ENCODE data around the gene C6orf89. TPM values are rescaled to one million over a fixed set of nuclear protein-coding genes. Genes with fewer than 3 reads are reported as not detected.

Gene C6orf89
- total and polyA plus RNA-seq, 2 of the 13 experiments (the other 11 are each of a cell fraction or from before 2014, with no cell fraction given): 22.1 to 32.2 TPM

DNA sequence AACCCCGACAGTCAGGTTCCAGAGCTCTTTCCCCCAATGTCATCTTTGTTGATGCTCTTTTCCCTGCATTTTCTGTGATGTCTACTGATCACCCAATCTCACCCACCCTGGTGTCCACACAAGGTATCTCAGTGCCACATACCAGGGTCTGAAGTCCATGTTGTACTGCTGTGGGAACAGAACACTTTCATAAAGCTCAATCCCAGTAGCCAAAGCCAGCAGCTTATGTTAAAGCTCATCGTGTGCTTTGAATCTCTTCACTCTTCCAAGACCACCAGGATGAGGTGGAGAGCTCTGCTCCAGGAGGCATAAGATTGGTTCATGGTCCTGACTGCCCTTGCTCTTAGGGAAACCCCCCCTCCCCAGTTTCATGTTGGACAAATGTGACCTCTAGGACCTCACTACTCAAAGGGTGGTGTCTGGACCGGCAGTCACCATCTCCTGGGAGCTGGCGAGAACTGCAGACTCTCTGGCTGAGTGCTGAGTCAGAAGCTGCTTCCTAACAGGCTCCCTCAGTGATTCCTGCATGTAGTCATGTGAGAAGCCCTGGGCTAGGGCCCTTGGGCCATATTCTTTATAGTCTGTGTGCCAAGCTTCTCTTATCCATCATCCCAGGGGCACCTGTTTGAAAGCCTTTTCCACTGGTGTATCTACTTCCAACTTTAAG is 33.1 kb upstream of the C6orf89 start (continued):
- TF ChIP-seq ZNF318 (CRISPR knock-in tag; IDR thresholded peaks at IDR 0.05) (no peak), PAX8 (CRISPR knock-in tag; IDR thresholded peaks at IDR 0.05; ENCODE audit: borderline replicate concordance) (no peak), ZFP36L2 (CRISPR knock-in tag; IDR thresholded peaks at IDR 0.05) (no peak), AGO2 (optimal IDR thresholded peaks at IDR 0.05; ENCODE audit: low read depth, low read length) (no peak), ZKSCAN8 (CRISPR knock-in tag; IDR thresholded peaks at IDR 0.05; ENCODE audit: borderline replicate concordance) (no peak), ERF (CRISPR knock-in tag; IDR thresholded peaks at IDR 0.05) (0 out of 2 replicates have a peak, but pooled peaks have one; percentile 29), RBM22 (optimal IDR thresholded peaks at IDR 0.05; ENCODE audit: low read length) (no peak), MAF1 (CRISPR knock-in tag; IDR thresholded peaks at IDR 0.05; ENCODE audit: borderline replicate concordance) (no peak), CBFB (CRISPR knock-in tag; IDR thresholded peaks at IDR 0.05) (no peak), ZNF558 (CRISPR knock-in tag; IDR thresholded peaks at IDR 0.05; ENCODE audit: borderline replicate concordance) (no peak), FOXP1 (IDR thresholded peaks at IDR 0.05) (no peak), FOXP1 (CRISPR knock-in tag; IDR thresholded peaks at IDR 0.05) (no peak), ZNF234 (CRISPR knock-in tag; conservative IDR thresholded peaks at IDR 0.05) (no peak), SNAI1 (CRISPR knock-in tag; IDR thresholded peaks at IDR 0.05; ENCODE audit: borderline replicate concordance) (no peak), NR2F1 (CRISPR knock-in tag; IDR thresholded peaks at IDR 0.05) (peak in 1 of 2 experiments; percentile 61; a peak in 1 of 4 replicates)
- TF ChIP-seq, protein P1, sequence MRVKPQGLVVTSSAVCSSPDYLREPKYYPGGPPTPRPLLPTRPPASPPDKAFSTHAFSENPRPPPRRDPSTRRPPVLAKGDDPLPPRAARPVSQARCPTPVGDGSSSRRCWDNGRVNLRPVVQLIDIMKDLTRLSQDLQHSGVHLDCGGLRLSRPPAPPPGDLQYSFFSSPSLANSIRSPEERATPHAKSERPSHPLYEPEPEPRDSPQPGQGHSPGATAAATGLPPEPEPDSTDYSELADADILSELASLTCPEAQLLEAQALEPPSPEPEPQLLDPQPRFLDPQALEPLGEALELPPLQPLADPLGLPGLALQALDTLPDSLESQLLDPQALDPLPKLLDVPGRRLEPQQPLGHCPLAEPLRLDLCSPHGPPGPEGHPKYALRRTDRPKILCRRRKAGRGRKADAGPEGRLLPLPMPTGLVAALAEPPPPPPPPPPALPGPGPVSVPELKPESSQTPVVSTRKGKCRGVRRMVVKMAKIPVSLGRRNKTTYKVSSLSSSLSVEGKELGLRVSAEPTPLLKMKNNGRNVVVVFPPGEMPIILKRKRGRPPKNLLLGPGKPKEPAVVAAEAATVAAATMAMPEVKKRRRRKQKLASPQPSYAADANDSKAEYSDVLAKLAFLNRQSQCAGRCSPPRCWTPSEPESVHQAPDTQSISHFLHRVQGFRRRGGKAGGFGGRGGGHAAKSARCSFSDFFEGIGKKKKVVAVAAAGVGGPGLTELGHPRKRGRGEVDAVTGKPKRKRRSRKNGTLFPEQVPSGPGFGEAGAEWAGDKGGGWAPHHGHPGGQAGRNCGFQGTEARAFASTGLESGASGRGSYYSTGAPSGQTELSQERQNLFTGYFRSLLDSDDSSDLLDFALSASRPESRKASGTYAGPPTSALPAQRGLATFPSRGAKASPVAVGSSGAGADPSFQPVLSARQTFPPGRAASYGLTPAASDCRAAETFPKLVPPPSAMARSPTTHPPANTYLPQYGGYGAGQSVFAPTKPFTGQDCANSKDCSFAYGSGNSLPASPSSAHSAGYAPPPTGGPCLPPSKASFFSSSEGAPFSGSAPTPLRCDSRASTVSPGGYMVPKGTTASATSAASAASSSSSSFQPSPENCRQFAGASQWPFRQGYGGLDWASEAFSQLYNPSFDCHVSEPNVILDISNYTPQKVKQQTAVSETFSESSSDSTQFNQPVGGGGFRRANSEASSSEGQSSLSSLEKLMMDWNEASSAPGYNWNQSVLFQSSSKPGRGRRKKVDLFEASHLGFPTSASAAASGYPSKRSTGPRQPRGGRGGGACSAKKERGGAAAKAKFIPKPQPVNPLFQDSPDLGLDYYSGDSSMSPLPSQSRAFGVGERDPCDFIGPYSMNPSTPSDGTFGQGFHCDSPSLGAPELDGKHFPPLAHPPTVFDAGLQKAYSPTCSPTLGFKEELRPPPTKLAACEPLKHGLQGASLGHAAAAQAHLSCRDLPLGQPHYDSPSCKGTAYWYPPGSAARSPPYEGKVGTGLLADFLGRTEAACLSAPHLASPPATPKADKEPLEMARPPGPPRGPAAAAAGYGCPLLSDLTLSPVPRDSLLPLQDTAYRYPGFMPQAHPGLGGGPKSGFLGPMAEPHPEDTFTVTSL (CRISPR knock-in tag; IDR thresholded peaks at IDR 0.05; ENCODE audit: borderline replicate concordance): no peak

Measured in HepG2 (cell line).